Mesenchymal stem cell (in vitro differentiated cells and primary cell): ENCODE data around the gene MOXD1.
"Not testable (repeated sequence)": the region's sequence is repeated elsewhere in the genome, so short reads cannot be mapped to it uniquely, and the experiment has no call there.

Source experiments
- DNase-seq: peaks from one replicate; pipeline ENCODE4 v3.0.0-alpha.2; 2013
- H2AFZ ChIP-seq: one replicate; pipeline ENCODE4 v1.6.1; 2013; ENCODE audit warnings: low read depth, mild to moderate bottlenecking, control low read depth, inconsistent platforms, low read length, moderate library complexity
- H2AK5ac ChIP-seq: 2 replicates; pipeline ENCODE4 v1.6.1; 2013; ENCODE audit warnings: low read length, moderate library complexity, mild to moderate bottlenecking, inconsistent platforms; ENCODE audit not compliant: severe bottlenecking
- H2BK120ac ChIP-seq: one replicate; pipeline ENCODE4 v1.6.1; 2013; ENCODE audit warnings: low read depth, mild to moderate bottlenecking, inconsistent platforms, low read length, moderate library complexity
- H2BK12ac ChIP-seq, 2 experiments: one replicate each; pipeline ENCODE4 v1.6.1; 2013; ENCODE audit warnings: inconsistent platforms in 2 of 2, low read length in 2 of 2, mild to moderate bottlenecking in 2 of 2, moderate library complexity in 2 of 2, control low read depth in 1 of 2
- H2BK15ac ChIP-seq: one replicate; pipeline ENCODE4 v1.6.1; 2013; ENCODE audit warnings: mild to moderate bottlenecking, low read depth, inconsistent platforms; ENCODE audit not compliant: poor library complexity, severe bottlenecking
- H2BK5ac ChIP-seq: 2 replicates; pipeline ENCODE4 v1.6.1; 2013; ENCODE audit warnings: low read depth, mild to moderate bottlenecking, low read length, control low read depth, inconsistent platforms; ENCODE audit not compliant: poor library complexity, severe bottlenecking
- H3K14ac ChIP-seq, 2 experiments: one replicate each; pipeline ENCODE4 v1.6.1; 2013; ENCODE audit warnings: inconsistent platforms in 2 of 2, low read length in 2 of 2, control low read depth in 1 of 2, mild to moderate bottlenecking in 1 of 2, moderate library complexity in 1 of 2
- H3K18ac ChIP-seq, 2 experiments: one replicate each; pipeline ENCODE4 v1.6.1; 2013; ENCODE audit warnings: inconsistent platforms in 2 of 2, low read length in 2 of 2, control low read depth in 1 of 2, low read depth in 1 of 2, mild to moderate bottlenecking in 1 of 2
- H3K23ac ChIP-seq, 2 experiments: one replicate each; pipeline ENCODE4 v1.6.1; 2013; ENCODE audit warnings: inconsistent platforms in 2 of 2, low read length in 2 of 2, mild to moderate bottlenecking in 2 of 2, moderate library complexity in 2 of 2, control low read depth in 1 of 2
- H3K27ac ChIP-seq: 2 replicates; pipeline ENCODE4 v1.5.1; 2013; ENCODE audit warnings: mild to moderate bottlenecking, moderate library complexity, low read length, control low read depth, inconsistent platforms; ENCODE audit not compliant: poor library complexity, severe bottlenecking
- H3K27me3 ChIP-seq, 2 experiments: 2 replicates each; pipeline versions ENCODE4 v1.6.1 to v1.7.0; 2013; ENCODE audit warnings: low read length in 2 of 2, mild to moderate bottlenecking in 2 of 2, moderate library complexity in 2 of 2, control low read depth in 1 of 2, inconsistent platforms in 1 of 2; ENCODE audit not compliant: control insufficient read depth in 1 of 2, insufficient read depth in 1 of 2
- H3K36me3 ChIP-seq, 2 experiments: 2 replicates each; pipeline versions ENCODE4 v1.6.1 to v1.7.0; 2013; ENCODE audit warnings: low read length in 2 of 2, control low read depth in 1 of 2, inconsistent platforms in 1 of 2, low read depth in 1 of 2, mild to moderate bottlenecking in 1 of 2; ENCODE audit not compliant: insufficient read depth in 2 of 2, control insufficient read depth in 1 of 2
- H3K4ac ChIP-seq, 2 experiments: one replicate each; pipeline ENCODE4 v1.6.1; 2013; ENCODE audit warnings: inconsistent platforms in 2 of 2, low read length in 2 of 2, mild to moderate bottlenecking in 2 of 2, moderate library complexity in 2 of 2, control low read depth in 1 of 2, low read depth in 1 of 2
- H3K4me1 ChIP-seq: 2 replicates; pipeline ENCODE4 v1.6.1; 2013; ENCODE audit warnings: low read depth, low read length, control low read depth; ENCODE audit not compliant: control insufficient read depth, insufficient read depth
- H3K4me2 ChIP-seq: 2 replicates; pipeline ENCODE4 v1.6.1; 2013; ENCODE audit warnings: low read length, mild to moderate bottlenecking, inconsistent platforms; ENCODE audit not compliant: poor library complexity, severe bottlenecking
- H3K4me3 ChIP-seq, 2 experiments: 2 replicates each; pipeline versions ENCODE4 v1.5.1 to v1.7.0; 2013; ENCODE audit warnings: low read length in 2 of 2, mild to moderate bottlenecking in 2 of 2, control low read depth in 1 of 2, low read depth in 1 of 2; ENCODE audit not compliant: insufficient read depth in 1 of 2
- H3K79me1 ChIP-seq: replicated peaks from 2 replicates; pipeline ENCODE4 v1.6.1; 2013; ENCODE audit warnings: mild to moderate bottlenecking, control low read depth, low read length, inconsistent platforms; ENCODE audit not compliant: poor library complexity, severe bottlenecking
- H3K9ac ChIP-seq: 2 replicates; pipeline ENCODE4 v1.7.0; 2013; ENCODE audit warnings: mild to moderate bottlenecking, low read length, moderate library complexity
- H3K9me3 ChIP-seq: 2 replicates; pipeline ENCODE4 v1.7.0; 2013; ENCODE audit warnings: mild to moderate bottlenecking, low read length; ENCODE audit not compliant: control insufficient read depth
- H4K8ac ChIP-seq: one replicate; pipeline ENCODE4 v1.6.1; 2013; ENCODE audit warnings: inconsistent platforms, mild to moderate bottlenecking, low read length, moderate library complexity
- H4K91ac ChIP-seq: one replicate; pipeline ENCODE4 v1.6.1; 2013; ENCODE audit warnings: mild to moderate bottlenecking, low read length, inconsistent platforms
- WGBS: methylation state at CpG from one replicate; pipeline ENCODE4 v1.1.7; 2013; ENCODE audit warnings: mixed read lengths; 5-methylcytosine and 5-hydroxymethylcytosine counted together

MOXD1 gene

DNA sequence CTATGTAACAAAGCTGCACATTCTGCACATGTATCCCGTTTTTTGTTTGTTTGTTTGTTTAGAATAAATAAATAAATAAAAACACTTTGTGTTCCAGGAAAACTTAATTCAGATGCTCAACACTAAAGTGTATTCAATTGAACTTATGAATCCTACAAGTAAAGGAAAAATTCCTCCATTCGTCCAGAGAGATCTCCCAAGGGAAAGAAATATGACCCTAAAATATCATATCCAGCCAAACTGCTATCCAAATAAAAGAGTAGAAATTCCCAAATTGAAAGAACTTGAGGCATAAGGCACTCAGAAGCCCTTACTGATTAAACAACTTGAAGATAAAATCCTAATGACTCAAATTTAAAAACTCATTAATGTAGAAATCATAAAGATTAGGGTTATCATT lies 90.4 kb downstream of the MOXD1 start:
- H2BK12ac ChIP-seq, result no peak overlapping the region
- H3K9ac ChIP-seq, result no peak overlapping the region
- no peak overlapping the region for H3K27ac ChIP-seq
- H3K36me3 ChIP-seq, result peaks cover 0 to 61% of the 10 kb centered on the region in 2 experiments
- H2AK5ac ChIP-seq, result no peak overlapping the region
- WGBS, result 87% methylated on average over 1 of the region's 2 CpGs
- no peak overlapping the region for H3K4me2 ChIP-seq
- no peak overlapping the region for H4K91ac ChIP-seq
- H2BK15ac ChIP-seq, result no peak overlapping the region
- DNase-seq, result no peak
- H3K23ac ChIP-seq, result no peak overlapping the region
- H3K14ac ChIP-seq, result no peak overlapping the region
- peaks cover 2% of the 10 kb centered on the region for H3K79me1 ChIP-seq
- no peak overlapping the region for H2BK5ac ChIP-seq
- H3K27me3 ChIP-seq, result no peaks in the 10 kb centered on the region
- H3K4me3 ChIP-seq, result no peak overlapping the region
- H3K4ac ChIP-seq, result no peak overlapping the region
- no peak overlapping the region for H3K18ac ChIP-seq
- no peak overlapping the region for H2AFZ ChIP-seq
- no peak overlapping the region for H2BK120ac ChIP-seq
- H4K8ac ChIP-seq, result no peak overlapping the region
- no peaks in the 10 kb centered on the region for H3K4me1 ChIP-seq
- H3K9me3 ChIP-seq, result peaks cover 50% of the 10 kb centered on the region

DNA sequence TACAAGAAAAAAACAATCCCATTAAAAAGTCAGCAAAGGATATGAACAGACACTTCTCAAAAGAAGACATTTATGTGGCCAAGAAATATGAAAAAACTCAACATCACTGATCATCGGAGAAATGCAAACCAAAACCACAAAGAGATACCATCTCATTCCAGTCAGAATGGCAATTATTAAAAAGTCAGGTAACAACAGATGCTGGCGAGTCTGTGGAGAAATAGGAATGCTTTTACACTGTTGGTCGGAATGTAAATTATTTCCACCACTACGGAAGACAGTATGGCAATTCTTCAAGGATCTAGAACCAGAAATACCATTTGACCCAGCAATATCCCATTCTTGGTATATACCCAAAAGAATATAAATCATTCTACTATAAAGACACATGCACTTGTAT lies 91.1 kb downstream of the MOXD1 start:
- H2BK5ac ChIP-seq, result not testable (repeated sequence)

DNA sequence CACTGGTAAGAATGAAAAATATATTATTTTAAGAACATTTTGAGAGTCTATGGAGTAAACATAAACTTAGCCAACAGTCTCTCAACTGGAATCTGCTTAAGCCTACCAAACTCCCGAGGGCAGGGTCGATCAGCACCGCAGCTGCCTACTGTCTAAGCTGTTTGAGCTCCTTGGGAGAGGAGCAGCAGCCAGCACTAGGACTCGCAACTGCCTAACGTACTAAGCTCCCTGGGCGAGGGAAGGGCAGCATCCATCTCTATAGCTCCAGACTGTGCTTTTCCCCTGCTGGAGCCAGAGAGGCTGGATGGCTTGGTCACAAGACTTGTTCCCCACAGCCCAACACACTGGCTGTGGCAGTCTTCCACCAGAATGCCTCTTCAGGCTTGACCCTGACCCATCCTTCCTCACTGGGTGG lies 96.4 kb downstream of the MOXD1 start:
- H2BK120ac ChIP-seq, result no peak overlapping the region
- no peak overlapping the region for H3K23ac ChIP-seq
- DNase-seq, result no peak
- H2BK5ac ChIP-seq, result no peak overlapping the region
- H4K91ac ChIP-seq, result no peak overlapping the region
- peak overlapping the region in 1 of 2 experiments; percentile 39 for H3K4me3 ChIP-seq
- peaks cover 5% of the 10 kb centered on the region for H3K79me1 ChIP-seq
- H3K9ac ChIP-seq, result peak overlapping the region; percentile 30
- H3K14ac ChIP-seq, result no peak overlapping the region
- no peak overlapping the region for H3K27ac ChIP-seq
- no peak overlapping the region for H2BK12ac ChIP-seq
- no peak overlapping the region for H3K4me2 ChIP-seq
- 94% methylated on average over 6 of the region's 6 CpGs for WGBS
- H3K9me3 ChIP-seq, result peaks cover 28% of the 10 kb centered on the region
- H3K4me1 ChIP-seq, result no peaks in the 10 kb centered on the region
- no peaks in the 10 kb centered on the region for H3K27me3 ChIP-seq
- no peak overlapping the region for H4K8ac ChIP-seq
- H2BK15ac ChIP-seq, result no peak overlapping the region
- no peak overlapping the region for H2AFZ ChIP-seq
- H3K4ac ChIP-seq, result no peak overlapping the region
- H2AK5ac ChIP-seq, result no peak overlapping the region
- H3K36me3 ChIP-seq, result peaks cover 9 to 33% of the 10 kb centered on the region in 2 experiments
- H3K18ac ChIP-seq, result no peak overlapping the region

More for the DNA sequence above, 91.1 kb downstream of the MOXD1 start:
- not testable (repeated sequence) for H3K27me3 ChIP-seq, H3K18ac ChIP-seq, H2BK12ac ChIP-seq, H3K23ac ChIP-seq, H2BK120ac ChIP-seq, H3K4me1 ChIP-seq, DNase-seq, H3K4me3 ChIP-seq, H3K27ac ChIP-seq, H2AK5ac ChIP-seq, H3K4me2 ChIP-seq, H2BK15ac ChIP-seq, H3K4ac ChIP-seq, H4K8ac ChIP-seq, H2AFZ ChIP-seq, H3K14ac ChIP-seq, H3K9ac ChIP-seq, H3K79me1 ChIP-seq, H4K91ac ChIP-seq
- H3K36me3 ChIP-seq, result peaks cover 5 to 61% of the 10 kb centered on the region in 2 experiments
- H3K9me3 ChIP-seq, result peaks cover 48% of the 10 kb centered on the region
- WGBS, result 98% methylated on average over 3 of the region's 4 CpGs

DNA sequence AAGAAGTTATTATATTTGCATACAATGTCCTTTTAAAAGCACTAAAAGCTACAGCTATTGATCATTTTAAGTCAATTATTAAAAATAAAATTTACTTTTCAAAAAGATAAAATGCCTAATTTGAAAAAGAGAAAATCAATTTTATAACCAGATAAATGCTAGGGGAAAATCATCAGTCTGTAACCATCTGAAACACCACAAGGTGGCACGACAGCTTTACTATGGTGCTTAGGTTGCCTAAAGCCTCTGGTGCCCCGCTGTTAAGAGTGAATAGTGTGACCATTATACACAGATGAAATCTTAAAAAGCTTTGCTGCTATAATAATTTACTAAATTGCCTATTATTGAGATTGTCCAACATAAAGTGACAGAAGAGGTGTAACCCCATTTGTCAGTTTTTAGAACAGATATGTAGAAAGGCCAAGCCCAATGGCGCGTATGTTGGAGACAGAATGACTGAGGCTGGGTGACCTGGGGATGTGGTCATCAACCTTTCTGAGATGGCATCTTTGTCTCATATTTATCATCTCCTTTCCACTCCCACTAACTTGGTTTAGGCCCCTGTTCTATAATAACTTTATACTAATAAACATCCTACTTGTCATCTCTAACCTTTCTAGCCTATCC lies 100.8 kb downstream of the MOXD1 start:
- H2BK15ac ChIP-seq, result no peak overlapping the region
- peak; percentile 70 for DNase-seq
- peaks cover 10 to 39% of the 10 kb centered on the region in 2 experiments for H3K36me3 ChIP-seq
- no peaks in the 10 kb centered on the region for H3K9me3 ChIP-seq
- H3K4me1 ChIP-seq, result peaks cover 2% of the 10 kb centered on the region
- H3K9ac ChIP-seq, result no peak overlapping the region
- no peak overlapping the region for H3K4me2 ChIP-seq
- H3K14ac ChIP-seq, result no peak overlapping the region
- H3K27me3 ChIP-seq, result no peaks in the 10 kb centered on the region
- WGBS, result 48% methylated on average over 4 of the region's 4 CpGs
- no peak overlapping the region for H2BK120ac ChIP-seq
- peaks cover 2% of the 10 kb centered on the region for H3K79me1 ChIP-seq
- no peak overlapping the region for H4K91ac ChIP-seq
- no peak overlapping the region for H2AFZ ChIP-seq
- H3K23ac ChIP-seq, result no peak overlapping the region
- H3K27ac ChIP-seq, result no peak overlapping the region
- H2AK5ac ChIP-seq, result no peak overlapping the region
- H2BK5ac ChIP-seq, result no peak overlapping the region
- H3K4ac ChIP-seq, result no peak overlapping the region
- H4K8ac ChIP-seq, result no peak overlapping the region
- H2BK12ac ChIP-seq, result no peak overlapping the region
- H3K18ac ChIP-seq, result no peak overlapping the region
- H3K4me3 ChIP-seq, result no peak overlapping the region
